ENCODE measurements around the gene CARS2. TPM values are rescaled to one million over a fixed set of nuclear protein-coding genes. Genes with fewer than 3 reads are reported as not detected.
A peak's percentile ranks its signal among the peaks of the same experiment; 100 is the strongest.

The CARS2 gene
- total RNA-seq, 1 experiment from 2014 or later = 52.9 TPM

DNA sequence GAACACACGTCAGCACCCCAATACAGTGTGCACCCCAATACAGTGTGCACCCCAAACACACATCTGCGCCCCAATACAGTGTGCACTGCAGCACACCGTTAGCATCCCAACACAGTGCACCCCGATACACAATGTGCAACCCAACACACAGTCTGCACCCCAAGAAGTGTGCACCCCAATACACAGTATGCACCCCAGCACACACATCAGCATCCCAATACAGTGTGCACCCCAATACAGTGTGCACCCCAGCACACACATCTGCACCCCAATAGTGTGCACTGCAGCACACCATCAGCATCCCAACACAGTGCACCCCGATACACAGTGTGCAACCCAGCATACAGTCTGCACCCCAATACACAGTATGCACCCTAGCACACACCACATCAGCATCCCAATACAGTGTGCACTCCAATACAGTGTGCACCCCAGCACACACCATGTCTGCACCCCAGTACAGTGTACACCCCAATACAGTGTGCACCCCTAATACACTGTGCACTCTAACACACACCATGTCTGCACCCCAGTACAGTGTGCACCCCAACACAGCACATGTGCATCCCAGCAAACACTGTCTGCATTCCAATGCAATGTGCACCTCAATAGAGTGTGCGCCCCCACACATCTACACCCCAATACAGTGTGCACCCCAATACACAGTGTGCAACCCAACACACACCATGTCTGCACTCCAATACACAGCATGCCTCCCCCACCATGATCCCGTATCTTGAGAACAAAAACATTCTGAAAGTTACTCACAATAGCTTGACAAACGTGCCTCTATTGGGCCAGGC lies 855 bp upstream of the CARS2 start (continued):
- TF ChIP-seq, protein P1, sequence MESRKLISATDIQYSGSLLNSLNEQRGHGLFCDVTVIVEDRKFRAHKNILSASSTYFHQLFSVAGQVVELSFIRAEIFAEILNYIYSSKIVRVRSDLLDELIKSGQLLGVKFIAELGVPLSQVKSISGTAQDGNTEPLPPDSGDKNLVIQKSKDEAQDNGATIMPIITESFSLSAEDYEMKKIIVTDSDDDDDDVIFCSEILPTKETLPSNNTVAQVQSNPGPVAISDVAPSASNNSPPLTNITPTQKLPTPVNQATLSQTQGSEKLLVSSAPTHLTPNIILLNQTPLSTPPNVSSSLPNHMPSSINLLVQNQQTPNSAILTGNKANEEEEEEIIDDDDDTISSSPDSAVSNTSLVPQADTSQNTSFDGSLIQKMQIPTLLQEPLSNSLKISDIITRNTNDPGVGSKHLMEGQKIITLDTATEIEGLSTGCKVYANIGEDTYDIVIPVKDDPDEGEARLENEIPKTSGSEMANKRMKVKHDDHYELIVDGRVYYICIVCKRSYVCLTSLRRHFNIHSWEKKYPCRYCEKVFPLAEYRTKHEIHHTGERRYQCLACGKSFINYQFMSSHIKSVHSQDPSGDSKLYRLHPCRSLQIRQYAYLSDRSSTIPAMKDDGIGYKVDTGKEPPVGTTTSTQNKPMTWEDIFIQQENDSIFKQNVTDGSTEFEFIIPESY (IDR thresholded peaks at IDR 0.05; ENCODE audit: extremely low read depth, insufficient replicate concordance, low read length) = no peak
- no peak for TF ChIP-seq EZH2 (IDR thresholded peaks at IDR 0.05)
- no peak for TF ChIP-seq ZNF274 (IDR thresholded peaks at IDR 0.05; ENCODE audit: low read depth, low read length)
- no peak for TF ChIP-seq EZH2phosphoT487 (IDR thresholded peaks at IDR 0.05; ENCODE audit: borderline replicate concordance)
- TF ChIP-seq TCF7L2 (IDR thresholded peaks at IDR 0.05; ENCODE audit: borderline replicate concordance, extremely low read depth, insufficient read depth, insufficient read length) = no peak

DNA sequence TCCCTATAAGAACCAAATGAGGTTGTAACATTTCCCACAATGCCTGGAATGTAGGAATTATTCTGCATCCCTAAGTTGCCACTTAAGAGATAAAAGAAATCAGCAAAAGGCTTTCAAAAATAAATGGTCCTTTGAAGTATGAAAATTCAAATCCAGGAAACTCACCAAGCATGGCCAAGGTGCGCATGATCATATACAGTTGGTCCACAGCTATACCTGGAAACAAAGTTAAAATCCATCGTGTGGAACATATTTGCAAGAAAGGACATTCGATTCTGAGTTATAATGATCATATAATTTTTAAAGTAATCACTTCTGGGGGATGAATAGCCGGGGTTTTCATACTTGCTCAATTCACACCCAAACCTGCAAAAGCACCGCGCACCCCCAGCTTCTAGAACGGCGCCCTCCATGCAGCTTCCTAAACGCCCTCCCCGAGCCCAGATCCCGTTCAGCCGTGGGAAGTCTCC lies 525 bp downstream of the CARS2 start:
- no peak for ATAC-seq
- Histone ChIP-seq H3K79me2 (ENCODE audit: insufficient read depth, low read length) (peaks cover 46% of the 10 kb centered on the region), H4K20me1 (ENCODE audit: insufficient read depth) (peaks cover 4% of the 10 kb centered on the region; the same call in 1 of the 2 replicates), H3K9ac (ENCODE audit: low read length) (peak overlapping the region; percentile 96), H2AFZ (ENCODE audit: low read depth, low read length, poor library complexity, severe bottlenecking) (no peak overlapping the region), H3K36me3 (ENCODE audit: control insufficient read depth in 1 of 2, insufficient read depth in 2 of 2, low read length in 2 of 2) (peaks cover 15 to 20% of the 10 kb centered on the region in 2 experiments; a peak in 3 of 4 replicates), H3K9me3 (ENCODE audit: control insufficient read depth in 1 of 2, insufficient read depth in 1 of 2, low read depth in 1 of 2, low read length in 2 of 2) (no peaks in the 10 kb centered on the region), H3K27me3 (ENCODE audit: insufficient read depth, low read length) (no peaks in the 10 kb centered on the region), H3K9me2 (ENCODE audit: insufficient read depth) (no peaks in the 10 kb centered on the region), H3K4me2 (ENCODE audit: low read length) (peak overlapping the region; percentile 99), H3K4me3 (replicated peaks in 1 of 2; ENCODE audit: low read depth in 1 of 2, low read length in 2 of 2) (peak overlapping the region; percentile 83 to 84), H3K4me1 (ENCODE audit: control insufficient read depth in 1 of 2, insufficient read depth in 2 of 2, low read length in 2 of 2) (peaks cover 17 to 36% of the 10 kb centered on the region in 2 experiments), H3K27ac (ENCODE audit: low read depth, low read length) (peak overlapping the region; percentile 78)
- no peak for DNase-seq (ENCODE audit: low read depth, low spot score)
- RAD21 ChIA-PET (ENCODE audit: low non-redundant PET in 1 of 2, low total read pairs in 2 of 2, uncharacterized antibody in 2 of 2, unreplicated experiment in 2 of 2) = no interaction called here
- intact Hi-C loops (cut with micrococcal nuclease) = loop anchor here (5.0 kb wide), 1 partner anchor 88 kb away; the partner anchor contains the start of gene NAXD
- CTCF ChIA-PET = no interaction called here
- TF ChIP-seq POLR2A (IDR thresholded peaks at IDR 0.05; ENCODE audit: borderline replicate concordance, extremely low read depth, insufficient read depth, insufficient read length) (no peak), SP1 (IDR thresholded peaks at IDR 0.05; ENCODE audit: low read depth) (no peak), ELF1 (IDR thresholded peaks at IDR 0.05; ENCODE audit: borderline replicate concordance, low read depth) (no peak)
- POLR2A ChIA-PET = interaction anchor here (3.7 kb wide), 1 partner anchor 10 kb away, joined by 40 read pairs; no protein-coding TSS in a partner anchor
- BruUV-seq (replicated peaks) = TSS peak; percentile 72

All from HCT116 (cell line).